Measurements from ENCODE around the gene NEK7.
"Not testable (repeated sequence)": the region's sequence is repeated elsewhere in the genome, so short reads cannot be mapped to it uniquely, and the experiment has no call there.

NEK7 gene

GRCh38 chr1:198304431-198304830 is 147.6 kb downstream of the NEK7 start:
- WGBS (ENCODE audit: extremely low coverage, insufficient coverage, insufficient read length): no CpG with 5 or more reads among the region's 3 CpGs
- no peak overlapping the region for H2AFZ ChIP-seq (ENCODE audit: insufficient read depth, low read length, poor library complexity)
- no peak for DNase-seq

GRCh38 chr1:198314817-198315216 is 158.0 kb downstream of the NEK7 start:
- not testable (repeated sequence) for H3K23ac ChIP-seq (ENCODE audit: low read length); H3K27me3 ChIP-seq (ENCODE audit: insufficient read depth, low read length); H4K12ac ChIP-seq (ENCODE audit: low read depth, low read length); H3K4ac ChIP-seq (ENCODE audit: low read depth, low read length); H2AK5ac ChIP-seq (ENCODE audit: low read length); H3K14ac ChIP-seq (ENCODE audit: low read length); H3K27ac ChIP-seq (ENCODE audit: low read depth, low read length); H3K36me3 ChIP-seq (ENCODE audit: control insufficient read depth in 1 of 2, insufficient read depth in 2 of 2, low read length in 2 of 2); H2AFZ ChIP-seq (ENCODE audit: insufficient read depth, low read length, poor library complexity); H4K8ac ChIP-seq (ENCODE audit: low read depth, low read length); H2BK12ac ChIP-seq (ENCODE audit: low read length); H3K4me3 ChIP-seq (ENCODE audit: low read depth, low read length); H3K18ac ChIP-seq (ENCODE audit: low read length); H2BK5ac ChIP-seq (ENCODE audit: low read depth, low read length, poor library complexity); DNase-seq; H4K91ac ChIP-seq (ENCODE audit: low read depth, low read length); H2BK120ac ChIP-seq (ENCODE audit: insufficient read depth, low read length, poor library complexity); H3K79me1 ChIP-seq (ENCODE audit: low read length); H3K4me1 ChIP-seq (ENCODE audit: control insufficient read depth in 1 of 2, insufficient read depth in 2 of 2, low read length in 2 of 2); H3K9ac ChIP-seq (ENCODE audit: low read length); H3K4me2 ChIP-seq (ENCODE audit: low read length); H3K9me3 ChIP-seq (ENCODE audit: insufficient read depth, low read depth, low read length); H3K79me2 ChIP-seq (ENCODE audit: control insufficient read depth, insufficient read depth, low read length, poor library complexity)
- WGBS (ENCODE audit: extremely low coverage, insufficient coverage, insufficient read length): no CpG with 5 or more reads among the region's 15 CpGs

More at GRCh38 chr1:198304431-198304830, 147.6 kb downstream of the NEK7 start:
- H3K9me3 ChIP-seq (ENCODE audit: insufficient read depth, low read depth, low read length): no peaks in the 10 kb centered on the region
- H2AK5ac ChIP-seq (ENCODE audit: low read length): no peak overlapping the region
- no peak overlapping the region for H3K4me3 ChIP-seq (ENCODE audit: low read depth, low read length)
- no peak overlapping the region for H3K18ac ChIP-seq (ENCODE audit: low read length)
- H3K4ac ChIP-seq (ENCODE audit: low read depth, low read length): no peak overlapping the region
- no peak overlapping the region for H4K91ac ChIP-seq (ENCODE audit: low read depth, low read length)
- peaks cover 0 to 2% of the 10 kb centered on the region in 2 experiments for H3K4me1 ChIP-seq (ENCODE audit: control insufficient read depth in 1 of 2, insufficient read depth in 2 of 2, low read length in 2 of 2)
- H4K12ac ChIP-seq (ENCODE audit: low read depth, low read length): no peak overlapping the region
- no peak overlapping the region for H2BK120ac ChIP-seq (ENCODE audit: insufficient read depth, low read length, poor library complexity)
- H3K23ac ChIP-seq (ENCODE audit: low read length): no peak overlapping the region
- H3K4me2 ChIP-seq (ENCODE audit: low read length): no peak overlapping the region
- H3K27me3 ChIP-seq (ENCODE audit: insufficient read depth, low read length): no peaks in the 10 kb centered on the region
- H3K79me2 ChIP-seq (ENCODE audit: control insufficient read depth, insufficient read depth, low read length, poor library complexity): no peaks in the 10 kb centered on the region
- no peaks in the 10 kb centered on the region for H3K79me1 ChIP-seq (ENCODE audit: low read length)
- no peak overlapping the region for H2BK5ac ChIP-seq (ENCODE audit: low read depth, low read length, poor library complexity)
- H3K9ac ChIP-seq (ENCODE audit: low read length): no peak overlapping the region
- H3K14ac ChIP-seq (ENCODE audit: low read length): no peak overlapping the region
- H4K8ac ChIP-seq (ENCODE audit: low read depth, low read length): no peak overlapping the region
- no peak overlapping the region for H2BK12ac ChIP-seq (ENCODE audit: low read length)
- H3K36me3 ChIP-seq (ENCODE audit: control insufficient read depth in 1 of 2, insufficient read depth in 2 of 2, low read length in 2 of 2): no peaks in the 10 kb centered on the region
- H3K27ac ChIP-seq (ENCODE audit: low read depth, low read length): no peak overlapping the region

GRCh38 chr1:198315331-198315730 is 158.5 kb downstream of the NEK7 start:
- H3K4me3 ChIP-seq (ENCODE audit: low read depth, low read length); H3K4ac ChIP-seq (ENCODE audit: low read depth, low read length); H3K18ac ChIP-seq (ENCODE audit: low read length); H3K9me3 ChIP-seq (ENCODE audit: insufficient read depth, low read depth, low read length); H3K27me3 ChIP-seq (ENCODE audit: insufficient read depth, low read length); H3K79me2 ChIP-seq (ENCODE audit: control insufficient read depth, insufficient read depth, low read length, poor library complexity); H2AFZ ChIP-seq (ENCODE audit: insufficient read depth, low read length, poor library complexity); DNase-seq; H3K14ac ChIP-seq (ENCODE audit: low read length); H2AK5ac ChIP-seq (ENCODE audit: low read length); H2BK5ac ChIP-seq (ENCODE audit: low read depth, low read length, poor library complexity); H4K12ac ChIP-seq (ENCODE audit: low read depth, low read length); H3K36me3 ChIP-seq (ENCODE audit: control insufficient read depth in 1 of 2, insufficient read depth in 2 of 2, low read length in 2 of 2); H3K9ac ChIP-seq (ENCODE audit: low read length); H4K91ac ChIP-seq (ENCODE audit: low read depth, low read length); H3K27ac ChIP-seq (ENCODE audit: low read depth, low read length); H3K4me2 ChIP-seq (ENCODE audit: low read length); H2BK12ac ChIP-seq (ENCODE audit: low read length); H3K23ac ChIP-seq (ENCODE audit: low read length); H2BK120ac ChIP-seq (ENCODE audit: insufficient read depth, low read length, poor library complexity); H3K4me1 ChIP-seq (ENCODE audit: control insufficient read depth in 1 of 2, insufficient read depth in 2 of 2, low read length in 2 of 2); H4K8ac ChIP-seq (ENCODE audit: low read depth, low read length); H3K79me1 ChIP-seq (ENCODE audit: low read length): not testable (repeated sequence)
- WGBS (ENCODE audit: extremely low coverage, insufficient coverage, insufficient read length): no CpG with 5 or more reads among the region's 8 CpGs

GRCh38 chr1:198316546-198317100 is 159.8 kb downstream of the NEK7 start:
- Histone ChIP-seq H3K36me3 (ENCODE audit: control insufficient read depth in 1 of 2, insufficient read depth in 2 of 2, low read length in 2 of 2) (peaks cover 0 to 2% of the 10 kb centered on the region in 2 experiments), H3K23ac (ENCODE audit: low read length) (no peak overlapping the region), H3K27me3 (ENCODE audit: insufficient read depth, low read length) (no peaks in the 10 kb centered on the region), H2BK5ac (ENCODE audit: low read depth, low read length, poor library complexity) (no peak overlapping the region), H4K8ac (ENCODE audit: low read depth, low read length) (no peak overlapping the region), H3K4ac (ENCODE audit: low read depth, low read length) (no peak overlapping the region), H3K9me3 (ENCODE audit: insufficient read depth, low read depth, low read length) (no peaks in the 10 kb centered on the region), H4K91ac (ENCODE audit: low read depth, low read length) (no peak overlapping the region), H3K4me1 (ENCODE audit: control insufficient read depth in 1 of 2, insufficient read depth in 2 of 2, low read length in 2 of 2) (no peaks in the 10 kb centered on the region), H2BK120ac (ENCODE audit: insufficient read depth, low read length, poor library complexity) (no peak overlapping the region), H4K12ac (ENCODE audit: low read depth, low read length) (no peak overlapping the region), H2AFZ (ENCODE audit: insufficient read depth, low read length, poor library complexity) (no peak overlapping the region), H2BK12ac (ENCODE audit: low read length) (no peak overlapping the region), H3K4me2 (ENCODE audit: low read length) (no peak overlapping the region), H3K18ac (ENCODE audit: low read length) (no peak overlapping the region), H3K14ac (ENCODE audit: low read length) (no peak overlapping the region), H3K9ac (ENCODE audit: low read length) (no peak overlapping the region), H3K4me3 (ENCODE audit: low read depth, low read length) (no peak overlapping the region), H3K79me2 (ENCODE audit: control insufficient read depth, insufficient read depth, low read length, poor library complexity) (no peaks in the 10 kb centered on the region), H3K79me1 (ENCODE audit: low read length) (no peaks in the 10 kb centered on the region), H2AK5ac (ENCODE audit: low read length) (no peak overlapping the region), H3K27ac (ENCODE audit: low read depth, low read length) (no peak overlapping the region)
- no peak for DNase-seq
- no CpG with 5 or more reads among the region's 4 CpGs for WGBS (ENCODE audit: extremely low coverage, insufficient coverage, insufficient read length)
